Transverse colon (tissue), 4 donors: Measurements from ENCODE around the gene ROPN1L. TPM values are rescaled to one million over a fixed set of nuclear protein-coding genes. Genes with fewer than 3 reads are reported as not detected.

Source experiments
- DNase-seq: peaks from one replicate; pipeline ENCODE4 v3.0.0-alpha.2; 2019
- H3K27ac ChIP-seq, 4 donors: fragments of 200-600 bp; sonication (generic); 2 replicates each; pipeline ENCODE4 v1.5.1; 2016 to 2018; ENCODE audit warnings: inconsistent platforms in 4 of 4
- H3K27me3 ChIP-seq: fragments of 200-600 bp; sonication (generic); 2 replicates; pipeline ENCODE4 v1.5.1; 2017; ENCODE audit warnings: inconsistent platforms
- H3K36me3 ChIP-seq, 4 donors: fragments of 200-600 bp; sonication (generic); 2 replicates each; pipeline ENCODE4 v1.5.1; 2017 to 2019; ENCODE audit warnings: inconsistent platforms in 4 of 4
- H3K4me1 ChIP-seq, 4 donors: fragments of 200-600 bp; sonication (generic); 2 replicates each; pipeline ENCODE4 v1.5.1; 2017 to 2020; ENCODE audit warnings: inconsistent platforms in 4 of 4
- H3K4me3 ChIP-seq, 4 donors: fragments of 200-600 bp; sonication (generic); 1 replicate in 1 of 4; 2 replicates in 3 of 4; pipeline versions ENCODE4 v1.5.1 to v1.6.1; 2017 to 2019; ENCODE audit warnings: inconsistent platforms in 4 of 4
- H3K9me3 ChIP-seq, 2 donors: fragments of 200-600 bp; sonication (generic); 2 replicates each; pipeline ENCODE4 v1.5.1; 2017 to 2019; ENCODE audit warnings: inconsistent platforms in 2 of 2
- EP300 ChIP-seq: sonication (generic); formaldehyde crosslinking; IDR thresholded peaks from one replicate; pipeline ENCODE4 v1.6.1; 2017; ENCODE audit warnings: antibody characterized with exemption, low read depth
- POLR2A ChIP-seq: fragments of 450-650 bp; IDR thresholded peaks from one replicate; pipeline ENCODE4 v1.6.1; 2016; ENCODE audit warnings: antibody characterized with exemption, mild to moderate bottlenecking, moderate library complexity
- POLR2AphosphoS5 ChIP-seq, 3 donors: sonication (generic); formaldehyde crosslinking; IDR thresholded peaks; one replicate each; pipeline ENCODE4 v1.6.1; 2016; ENCODE audit warnings: antibody characterized with exemption in 3 of 3
- WGBS, 2 donors: methylation state at CpG; one replicate each; pipeline ENCODE4 v1.1.5; 2018; ENCODE audit warnings: low coverage in 1 of 2; 5-methylcytosine and 5-hydroxymethylcytosine counted together
- in situ Hi-C, 4 donors: fragments of 200-750 bp; cut with MboI; loops; one replicate each; pipeline versions ENCODE4 v1.15.0 to v1.15.1; 2017; ENCODE audit warnings: low sequenced_read_pairs in 3 of 4, low pct_ligation_motif_present in 1 of 4, low pct_unique_long_range_greater_than_20kb in 1 of 4
- intact Hi-C: fragments of 100-400 bp; cut with DNase I; formaldehyde crosslinking; loops from one replicate; pipeline ENCODE4 v1.15.1; 2023; ENCODE audit warnings: low total_unique reads
- total RNA-seq, 4 donors: library from RNA; depleted of rRNA; stranded (reverse); fragments of >200 nt; gene quantifications; one replicate each; pipeline ENCODE4 v1.1.0, GENCODE V29; 2016
- TF ChIP-seq, protein P1 (sequence below), 5 experiments: fragments of 200-600 bp in 3 of 5; fragments of 450-650 bp in 2 of 5; sonication (generic) in 3 of 5; IDR thresholded peaks; 1 replicate in 2 of 5; 2 replicates in 3 of 5; pipeline ENCODE4 v1.5.1; 2016 to 2017; ENCODE audit warnings: antibody characterized with exemption in 5 of 5, inconsistent platforms in 3 of 5, mild to moderate bottlenecking in 2 of 5, moderate library complexity in 1 of 5

The ROPN1L gene
- total RNA-seq, 4 donors from 2014 or later: 0.32 to 2.6 TPM; not detected in 2

DNA sequence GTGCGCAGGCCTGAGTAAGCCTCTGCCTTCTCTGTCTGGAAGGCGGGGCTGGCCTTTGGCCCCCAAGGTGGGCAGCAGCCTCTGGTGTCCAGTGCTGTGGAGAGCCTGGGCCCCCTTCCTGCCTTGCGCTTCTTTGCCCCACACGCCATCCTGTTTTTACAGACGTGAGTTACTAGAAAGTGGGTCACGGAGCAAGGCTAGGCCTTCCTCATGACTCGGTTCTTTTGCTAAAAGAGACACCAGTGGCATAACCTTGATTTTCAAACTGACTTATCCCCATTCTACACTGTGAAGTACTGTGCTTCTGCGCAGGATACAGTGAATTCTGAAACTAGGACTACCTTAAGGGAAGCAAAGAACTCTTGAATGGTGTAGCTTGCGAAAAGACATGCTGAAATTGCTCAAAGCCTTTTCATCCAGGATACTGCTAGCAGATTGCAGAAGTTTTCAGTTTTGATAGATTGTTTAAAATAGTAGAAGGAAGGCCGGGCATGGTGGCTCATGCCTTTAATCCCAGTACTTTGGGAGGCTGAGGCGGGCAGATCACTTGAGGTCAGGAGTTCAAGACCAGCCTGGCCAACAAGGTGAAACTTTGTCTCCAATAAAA is 7.2 kb downstream of the ROPN1L start:
- H3K27me3 ChIP-seq: no peaks in the 10 kb centered on the region
- no peak for TF ChIP-seq POLR2A
- TF ChIP-seq POLR2AphosphoS5 (IDR thresholded peaks at IDR 0.05): no peak
- TF ChIP-seq EP300: no peak
- TF ChIP-seq, protein P1, sequence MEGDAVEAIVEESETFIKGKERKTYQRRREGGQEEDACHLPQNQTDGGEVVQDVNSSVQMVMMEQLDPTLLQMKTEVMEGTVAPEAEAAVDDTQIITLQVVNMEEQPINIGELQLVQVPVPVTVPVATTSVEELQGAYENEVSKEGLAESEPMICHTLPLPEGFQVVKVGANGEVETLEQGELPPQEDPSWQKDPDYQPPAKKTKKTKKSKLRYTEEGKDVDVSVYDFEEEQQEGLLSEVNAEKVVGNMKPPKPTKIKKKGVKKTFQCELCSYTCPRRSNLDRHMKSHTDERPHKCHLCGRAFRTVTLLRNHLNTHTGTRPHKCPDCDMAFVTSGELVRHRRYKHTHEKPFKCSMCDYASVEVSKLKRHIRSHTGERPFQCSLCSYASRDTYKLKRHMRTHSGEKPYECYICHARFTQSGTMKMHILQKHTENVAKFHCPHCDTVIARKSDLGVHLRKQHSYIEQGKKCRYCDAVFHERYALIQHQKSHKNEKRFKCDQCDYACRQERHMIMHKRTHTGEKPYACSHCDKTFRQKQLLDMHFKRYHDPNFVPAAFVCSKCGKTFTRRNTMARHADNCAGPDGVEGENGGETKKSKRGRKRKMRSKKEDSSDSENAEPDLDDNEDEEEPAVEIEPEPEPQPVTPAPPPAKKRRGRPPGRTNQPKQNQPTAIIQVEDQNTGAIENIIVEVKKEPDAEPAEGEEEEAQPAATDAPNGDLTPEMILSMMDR (IDR thresholded peaks at IDR 0.05): no peak
- intact Hi-C loops: loop anchor here (10.0 kb wide), 1 partner anchor 164 kb away; no protein-coding TSS in a partner anchor
- in situ Hi-C loops: no loop called here
- H3K27ac ChIP-seq: no peak overlapping the region
- H3K4me1 ChIP-seq: peaks cover 0 to 5% (median 0%) of the 10 kb centered on the region in 4 donors
- DNase-seq: no peak
- WGBS, 2 donors: 93 to 100% methylated on average over 3 to 11 of the region's 11 CpGs
- H3K9me3 ChIP-seq: no peaks in the 10 kb centered on the region
- H3K4me3 ChIP-seq: no peak overlapping the region
- H3K36me3 ChIP-seq: no peaks in the 10 kb centered on the region

GRCh38 chr5:10451137-10451824 is 9.6 kb downstream of the ROPN1L start:
- H3K36me3 ChIP-seq: no peaks in the 10 kb centered on the region
- in situ Hi-C loops (loop anchor here (5.0 kb wide), 2 partner anchors 176 to 181 kb away; no protein-coding TSS in a partner anchor), intact Hi-C loops (loop anchor here (5.0 kb wide), 1 partner anchor 176 kb away; no protein-coding TSS in a partner anchor)
- whole genome bisulfite sequencing, 2 donors: 53 to 74% methylated on average over 3 to 9 of the region's 9 CpGs
- TF ChIP-seq POLR2A (no peak), EP300 (no peak), POLR2AphosphoS5 (IDR thresholded peaks at IDR 0.05) (no peak)
- TF ChIP-seq, protein P1 (IDR thresholded peaks at IDR 0.05): no peak
- no peaks in the 10 kb centered on the region for H3K4me1 ChIP-seq
- no peak overlapping the region for H3K4me3 ChIP-seq
- DNase-seq: no peak
- no peak overlapping the region for H3K27ac ChIP-seq
- no peaks in the 10 kb centered on the region for H3K9me3 ChIP-seq
- no peaks in the 10 kb centered on the region for H3K27me3 ChIP-seq

DNA sequence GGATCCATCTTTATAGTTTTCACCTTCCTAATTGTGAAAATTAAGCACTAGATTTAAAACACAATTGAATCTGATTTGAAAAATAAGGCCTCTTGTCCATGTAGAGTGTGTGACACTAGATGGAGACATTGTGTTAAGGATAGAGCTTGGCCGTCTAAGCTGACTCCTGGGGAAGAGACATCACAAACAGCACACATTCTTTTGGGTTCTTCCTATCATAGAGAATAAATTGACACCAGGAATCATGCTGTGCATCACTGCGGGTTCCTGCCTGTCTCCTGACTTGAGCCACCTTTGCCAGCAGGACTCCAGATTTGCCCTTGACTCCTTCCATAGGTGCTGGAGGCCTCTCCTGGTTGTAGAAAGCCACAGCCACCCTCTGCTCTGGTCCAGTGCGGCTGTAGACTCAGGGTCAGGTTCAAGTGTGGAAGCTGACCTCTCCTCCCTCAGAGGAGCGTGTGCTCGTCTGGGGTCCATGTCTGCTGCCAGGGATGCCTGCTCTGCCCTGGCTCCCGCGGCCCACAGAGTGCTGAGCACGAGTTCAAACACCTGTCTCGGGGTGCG is 11.2 kb downstream of the ROPN1L start:
- H3K4me1 ChIP-seq: peaks cover 0 to 2% (median 0%) of the 10 kb centered on the region in 4 donors
- DNase-seq: no peak
- H3K36me3 ChIP-seq: no peaks in the 10 kb centered on the region
- intact Hi-C loops: loop anchor here (5.0 kb wide), 1 partner anchor 174 kb away; no protein-coding TSS in a partner anchor
- no peak overlapping the region for H3K27ac ChIP-seq
- H3K27me3 ChIP-seq: no peaks in the 10 kb centered on the region
- H3K4me3 ChIP-seq: no peak overlapping the region
- TF ChIP-seq EP300: no peak
- TF ChIP-seq, protein P1 (IDR thresholded peaks at IDR 0.05): peak; percentile 43 to 79 (median 67)
- no peak for TF ChIP-seq POLR2A
- no peak for TF ChIP-seq POLR2AphosphoS5 (IDR thresholded peaks at IDR 0.05)
- WGBS, 2 donors: 46 to 71% methylated on average over 4 to 10 of the region's 10 CpGs
- in situ Hi-C loops: loop anchor here (5.0 kb wide), 2 partner anchors 174 to 179 kb away; no protein-coding TSS in a partner anchor
- H3K9me3 ChIP-seq: no peaks in the 10 kb centered on the region

GRCh38 chr5:10453545-10453944 is 11.9 kb downstream of the ROPN1L start:
- WGBS, 2 donors: 51 to 65% methylated on average over 6 to 8 of the region's 8 CpGs
- Histone ChIP-seq H3K9me3 (no peaks in the 10 kb centered on the region), H3K4me1 (peaks cover 0 to 6% (median 0%) of the 10 kb centered on the region in 4 donors), H3K36me3 (no peaks in the 10 kb centered on the region), H3K4me3 (no peak overlapping the region), H3K27me3 (no peaks in the 10 kb centered on the region), H3K27ac (no peak overlapping the region)
- in situ Hi-C loops: loop anchor here (5.0 kb wide), 2 partner anchors 174 to 179 kb away; no protein-coding TSS in a partner anchor
- intact Hi-C loops: loop anchor here (5.0 kb wide), 1 partner anchor 174 kb away; no protein-coding TSS in a partner anchor
- no peak for DNase-seq
- TF ChIP-seq EP300 (no peak), POLR2AphosphoS5 (IDR thresholded peaks at IDR 0.05) (no peak), POLR2A (no peak)
- TF ChIP-seq, protein P1 (IDR thresholded peaks at IDR 0.05): no peak
